ENCODE data around the gene SBSN.

The SBSN gene

GRCh38 chr19:35556846-35557538, 28.9 kb upstream of the SBSN start:
- no peaks in the 10 kb centered on the region for H4K20me1 ChIP-seq (ENCODE audit: insufficient read depth, low read length, poor library complexity, severe bottlenecking)
- H3K9me3 ChIP-seq (ENCODE audit: insufficient read depth, low read depth, low read length) = no peaks in the 10 kb centered on the region
- H3F3A ChIP-seq (ENCODE audit: low read depth) = no peaks in the 10 kb centered on the region
- H3K36me3 ChIP-seq (ENCODE audit: insufficient read depth, low read length) = no peaks in the 10 kb centered on the region
- H3K4me2 ChIP-seq (ENCODE audit: low read depth, low read length, poor library complexity, severe bottlenecking) = no peak overlapping the region
- no peak overlapping the region for H3K4me3 ChIP-seq (ENCODE audit: low read length, poor library complexity, severe bottlenecking)
- no peaks in the 10 kb centered on the region for H3K27me3 ChIP-seq (ENCODE audit: insufficient read depth, low read length, poor library complexity, severe bottlenecking)
- no peaks in the 10 kb centered on the region for H3K9me2 ChIP-seq (replicated peaks; ENCODE audit: low read depth, low read length)
- TF ChIP-seq CTCF (conservative IDR thresholded peaks at IDR 0.05; ENCODE audit: low read length) = no peak
- TF ChIP-seq EZH2phosphoT487 (IDR thresholded peaks at IDR 0.05; ENCODE audit: borderline replicate concordance) = no peak
- H3K9ac ChIP-seq (ENCODE audit: low read depth, low read length, poor library complexity, severe bottlenecking) = no peak overlapping the region
- H3K79me2 ChIP-seq (ENCODE audit: insufficient read depth, low read length) = no peaks in the 10 kb centered on the region
- no peak overlapping the region for H2AFZ ChIP-seq (ENCODE audit: low read length)
- no peaks in the 10 kb centered on the region for H3K4me1 ChIP-seq (ENCODE audit: insufficient read depth, low read length, poor library complexity, severe bottlenecking)

GRCh38 chr19:35556025-35556590, 28.0 kb upstream of the SBSN start:
- H3K4me2 ChIP-seq (ENCODE audit: low read depth, low read length, poor library complexity, severe bottlenecking) = no peak overlapping the region
- H4K20me1 ChIP-seq (ENCODE audit: insufficient read depth, low read length, poor library complexity, severe bottlenecking) = no peaks in the 10 kb centered on the region
- H3F3A ChIP-seq (ENCODE audit: low read depth) = no peaks in the 10 kb centered on the region
- TF ChIP-seq CTCF (conservative IDR thresholded peaks at IDR 0.05; ENCODE audit: low read length) = no peak
- TF ChIP-seq EZH2phosphoT487 (IDR thresholded peaks at IDR 0.05; ENCODE audit: borderline replicate concordance) = no peak
- H3K36me3 ChIP-seq (ENCODE audit: insufficient read depth, low read length) = no peaks in the 10 kb centered on the region
- no peak overlapping the region for H2AFZ ChIP-seq (ENCODE audit: low read length)
- H3K9me2 ChIP-seq (replicated peaks; ENCODE audit: low read depth, low read length) = no peaks in the 10 kb centered on the region
- H3K4me1 ChIP-seq (ENCODE audit: insufficient read depth, low read length, poor library complexity, severe bottlenecking) = no peaks in the 10 kb centered on the region
- H3K9ac ChIP-seq (ENCODE audit: low read depth, low read length, poor library complexity, severe bottlenecking) = no peak overlapping the region
- H3K4me3 ChIP-seq (ENCODE audit: low read length, poor library complexity, severe bottlenecking) = no peak overlapping the region
- no peaks in the 10 kb centered on the region for H3K27me3 ChIP-seq (ENCODE audit: insufficient read depth, low read length, poor library complexity, severe bottlenecking)
- H3K79me2 ChIP-seq (ENCODE audit: insufficient read depth, low read length) = no peaks in the 10 kb centered on the region
- H3K9me3 ChIP-seq (ENCODE audit: insufficient read depth, low read depth, low read length) = no peaks in the 10 kb centered on the region

- H3K4me3 ChIP-seq (ENCODE audit: low read length, poor library complexity, severe bottlenecking) = no peak overlapping the region
- H3K9me3 ChIP-seq (ENCODE audit: insufficient read depth, low read depth, low read length) = no peaks in the 10 kb centered on the region
- H4K20me1 ChIP-seq (ENCODE audit: insufficient read depth, low read length, poor library complexity, severe bottlenecking) = no peaks in the 10 kb centered on the region
- no peak overlapping the region for H3K4me2 ChIP-seq (ENCODE audit: low read depth, low read length, poor library complexity, severe bottlenecking)
- H3K9me2 ChIP-seq (replicated peaks; ENCODE audit: low read depth, low read length) = no peaks in the 10 kb centered on the region
- peak; percentile 51 for TF ChIP-seq CTCF (conservative IDR thresholded peaks at IDR 0.05; ENCODE audit: low read length)
- no peak for TF ChIP-seq EZH2phosphoT487 (IDR thresholded peaks at IDR 0.05; ENCODE audit: borderline replicate concordance)
- H3K4me1 ChIP-seq (ENCODE audit: insufficient read depth, low read length, poor library complexity, severe bottlenecking) = no peaks in the 10 kb centered on the region
- H3K79me2 ChIP-seq (ENCODE audit: insufficient read depth, low read length) = no peaks in the 10 kb centered on the region
- H3K36me3 ChIP-seq (ENCODE audit: insufficient read depth, low read length) = no peaks in the 10 kb centered on the region
- no peaks in the 10 kb centered on the region for H3K27me3 ChIP-seq (ENCODE audit: insufficient read depth, low read length, poor library complexity, severe bottlenecking)
- H3F3A ChIP-seq (ENCODE audit: low read depth) = no peaks in the 10 kb centered on the region
- no peak overlapping the region for H3K9ac ChIP-seq (ENCODE audit: low read depth, low read length, poor library complexity, severe bottlenecking)
- no peak overlapping the region for H2AFZ ChIP-seq (ENCODE audit: low read length)
Observed at GRCh38 chr19:35555301-35556005, 27.3 kb upstream of the SBSN start.

Measured in Loucy (cell line).